Stimulated activated CD4-positive, alpha-beta T cell treated with anti-CD3 and anti-CD28 coated beads, Interleukin-2, amount 100 ng/mL, for 48 hours (primary cell): ENCODE data around the gene DGKA.
"Not testable (repeated sequence)": the region's sequence is repeated elsewhere in the genome, so short reads cannot be mapped to it uniquely, and the experiment has no call there.

Experiments used
- DNase-seq, 2 donors: peaks; one replicate each; pipeline ENCODE4 v3.0.0-alpha.2; 2020

The DGKA gene

DNA sequence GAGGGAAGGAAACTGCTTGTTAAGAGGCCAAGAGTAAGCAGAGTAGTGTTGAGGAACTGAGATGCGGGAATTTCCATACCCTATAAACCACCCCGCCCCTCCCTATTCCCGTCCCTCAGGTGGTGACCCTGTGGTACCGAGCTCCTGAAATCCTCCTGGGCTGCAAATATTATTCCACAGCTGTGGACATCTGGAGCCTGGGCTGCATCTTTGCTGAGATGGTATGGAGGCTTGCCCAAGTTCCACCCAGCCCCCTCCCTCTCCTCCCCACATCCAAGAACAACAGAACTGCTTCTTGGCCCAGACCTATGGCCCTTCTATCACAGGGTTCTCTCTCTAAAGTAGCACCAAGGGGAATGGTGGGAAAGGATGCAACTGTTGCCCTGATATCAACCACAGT, 38.4 kb downstream of the DGKA start:
- DNase-seq = no peak

DNA sequence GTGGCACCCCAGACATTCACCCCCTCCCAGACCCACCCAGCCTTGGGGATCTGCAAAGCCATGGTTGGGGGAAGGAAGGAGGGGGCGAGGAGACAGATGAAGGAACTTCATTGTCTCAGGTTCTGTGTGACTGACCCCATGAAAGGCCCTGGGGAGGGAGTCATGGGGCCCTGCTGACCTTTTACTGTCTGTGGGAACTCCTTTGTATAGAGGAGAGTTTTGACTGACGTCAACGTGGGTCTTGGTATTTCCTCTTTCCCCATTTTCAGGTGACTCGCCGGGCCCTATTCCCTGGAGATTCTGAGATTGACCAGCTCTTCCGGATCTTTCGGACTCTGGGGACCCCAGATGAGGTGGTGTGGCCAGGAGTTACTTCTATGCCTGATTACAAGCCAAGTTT, 39.8 kb downstream of the DGKA start:
- DNase-seq = no peak

GRCh38 chr12:55972042-55972441, 41.1 kb downstream of the DGKA start:
- no peak for DNase-seq

DNA sequence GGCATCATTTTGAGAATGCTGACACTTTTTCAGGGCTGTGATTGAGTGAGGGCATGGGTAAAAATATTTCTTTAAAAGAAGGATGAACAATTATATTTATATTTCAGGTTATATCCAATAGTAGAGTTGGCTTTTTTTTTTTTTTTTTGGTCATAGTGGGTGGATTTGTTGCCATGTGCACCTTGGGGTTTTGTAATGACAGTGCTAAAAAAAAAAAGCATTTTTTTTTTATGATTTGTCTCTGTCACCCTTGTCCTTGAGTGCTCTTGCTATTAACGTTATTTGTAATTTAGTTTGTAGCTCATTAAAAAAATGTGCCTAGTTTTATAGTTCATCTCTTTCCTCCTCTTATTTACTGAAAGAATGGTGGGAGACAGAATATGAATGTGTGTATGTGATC, 41.5 kb downstream of the DGKA start:
- DNase-seq = no peak

DNA sequence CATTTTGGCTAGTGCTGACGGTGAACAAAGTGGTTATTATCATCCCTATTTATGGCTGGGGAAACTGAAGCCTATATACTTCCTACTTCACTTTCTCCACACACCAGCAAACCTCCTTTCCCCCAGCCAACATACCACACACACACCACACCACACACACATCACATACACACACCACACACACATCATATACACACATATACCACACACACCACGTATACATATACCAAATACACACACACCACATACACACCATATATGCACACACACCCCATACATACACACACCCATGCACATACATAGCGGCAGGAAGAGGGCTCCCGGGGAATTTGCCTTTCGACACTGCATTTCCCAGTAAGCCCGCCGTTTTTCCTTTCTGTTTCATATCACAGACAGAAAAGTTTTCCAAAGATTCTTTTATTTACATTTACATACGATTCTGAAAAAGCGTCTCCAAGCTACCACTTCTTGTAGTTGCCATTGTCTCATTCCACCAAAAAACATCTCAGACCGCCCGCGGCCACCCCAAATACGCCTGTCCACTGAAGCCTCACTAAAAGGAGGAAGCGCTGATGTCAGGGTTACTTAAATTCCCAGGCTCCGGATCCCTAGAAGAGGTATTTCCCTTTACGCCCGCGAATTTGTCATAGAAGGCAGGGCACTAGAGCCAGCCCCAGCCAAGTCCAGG, 42.1 kb downstream of the DGKA start:
- DNase-seq = no peak

DNA sequence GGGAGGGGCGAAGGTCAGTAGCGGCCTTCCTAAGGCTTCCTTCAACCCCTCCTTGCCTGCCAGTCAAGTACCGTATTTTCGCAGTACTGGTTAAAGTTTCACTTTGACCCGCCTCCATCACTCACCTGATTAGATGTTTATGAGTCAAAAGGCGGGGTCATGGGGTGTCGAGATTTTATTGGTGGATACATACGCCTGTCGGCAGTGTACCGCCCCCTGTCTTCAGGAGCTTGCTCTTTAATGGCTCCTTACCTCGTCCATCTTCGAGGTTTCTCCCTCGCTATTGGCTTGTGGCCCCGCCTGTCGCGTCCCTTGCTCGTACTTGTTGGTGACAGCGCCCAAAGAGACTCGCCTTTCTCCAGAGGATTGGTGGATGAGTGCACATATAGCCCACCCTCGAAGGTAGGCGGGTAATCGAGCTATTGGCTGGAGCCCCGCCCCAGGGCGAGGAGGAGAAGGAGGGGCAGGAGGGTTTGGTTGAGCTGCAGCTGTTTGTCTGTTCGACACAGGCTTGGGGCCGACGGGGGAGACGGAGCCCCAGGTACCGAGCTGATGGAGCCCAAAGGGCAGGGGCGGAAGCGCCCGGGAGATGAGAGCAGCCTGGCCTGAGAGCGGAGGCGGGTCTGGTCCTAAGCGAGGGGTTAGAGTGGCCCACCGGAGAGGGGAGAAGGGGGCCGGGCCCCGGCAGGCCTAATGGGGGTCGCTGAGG, 42.8 kb downstream of the DGKA start, which contains the start of gene RAB5B:
RAB5B (plus strand) TSS at position 480 of the 709 bp plus-strand sequence. CDS start 12,883 bp downstream, outside the sequence.
- DNase-seq = peak; percentile 89 to 95

DNA sequence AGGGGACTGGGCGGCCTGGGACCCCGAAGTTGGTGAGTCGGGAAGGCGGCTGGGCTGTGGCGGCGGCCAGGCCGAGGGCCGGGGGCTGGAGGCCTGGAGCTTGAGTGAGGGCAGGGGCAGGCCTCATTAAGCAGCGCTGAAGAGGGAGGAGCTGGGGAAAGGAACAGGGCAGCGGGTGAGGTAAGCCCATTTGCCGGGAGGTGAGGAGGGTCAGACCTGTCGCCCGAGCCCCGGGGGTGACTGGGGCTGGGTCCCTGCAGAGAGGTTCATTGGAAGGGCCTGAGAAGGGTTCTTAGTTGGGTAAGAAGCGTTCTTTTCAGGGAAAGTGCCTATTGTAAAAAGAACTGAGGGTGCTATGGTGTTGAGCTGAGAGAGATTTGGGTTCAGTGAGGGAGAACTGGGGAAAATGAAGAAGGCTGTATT, 43.4 kb downstream of the DGKA start:
- peak; percentile 20 to 23 for DNase-seq

- DNase-seq = no peak
Measured at GRCh38 chr12:55978393-55978792, 47.4 kb downstream of the DGKA start.

DNA sequence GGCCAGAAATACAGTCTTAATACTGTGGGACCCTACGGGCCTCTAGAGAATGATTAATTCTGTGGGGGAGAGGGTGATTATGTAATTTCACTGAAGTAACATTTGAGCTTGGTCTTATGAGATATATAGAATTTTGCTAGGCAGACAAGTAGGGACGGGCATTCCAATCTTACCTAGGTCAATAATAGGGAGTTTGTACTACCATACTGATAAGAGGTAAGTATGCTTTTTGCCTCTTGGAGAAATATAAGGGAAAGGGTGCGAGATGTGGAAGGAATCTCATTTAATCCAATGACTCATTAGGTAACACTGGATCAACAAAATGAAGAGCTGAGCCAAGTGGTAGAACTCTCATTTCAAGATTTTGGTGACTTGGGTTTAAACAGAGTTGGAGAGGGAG, 48.1 kb downstream of the DGKA start:
- DNase-seq = no peak

- not testable (repeated sequence) for DNase-seq
Measured at GRCh38 chr12:55981882-55982281, 50.9 kb downstream of the DGKA start.

DNA sequence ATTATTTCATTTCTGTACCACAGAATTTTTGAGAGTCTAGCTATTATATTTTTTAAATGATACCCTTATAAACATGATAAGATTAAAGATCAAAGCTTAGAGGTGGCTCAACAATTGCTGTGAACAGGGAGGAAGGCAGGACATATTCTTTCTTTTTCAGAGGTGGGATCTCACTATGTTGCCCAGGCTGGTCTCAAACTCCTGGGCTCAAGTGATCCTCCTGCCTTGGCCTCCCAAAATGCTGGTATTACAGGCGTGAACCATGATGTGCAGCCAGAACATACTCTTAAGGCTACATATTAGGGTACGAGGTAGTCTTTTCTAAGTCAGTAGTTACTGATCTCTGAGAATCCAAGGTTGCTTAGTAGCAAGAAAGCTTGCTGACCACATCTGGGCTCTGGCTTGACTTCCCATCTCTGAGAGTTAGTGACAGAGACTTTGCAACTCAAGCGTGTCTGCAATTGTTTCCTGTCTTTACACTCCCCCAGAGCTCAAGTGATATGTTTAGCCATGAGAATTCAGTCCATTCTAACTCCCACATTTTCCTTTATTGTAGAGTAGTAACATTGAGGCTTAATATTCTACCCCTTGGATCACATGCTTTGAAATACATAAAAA, 51.5 kb downstream of the DGKA start:
- DNase-seq = no peak

DNA sequence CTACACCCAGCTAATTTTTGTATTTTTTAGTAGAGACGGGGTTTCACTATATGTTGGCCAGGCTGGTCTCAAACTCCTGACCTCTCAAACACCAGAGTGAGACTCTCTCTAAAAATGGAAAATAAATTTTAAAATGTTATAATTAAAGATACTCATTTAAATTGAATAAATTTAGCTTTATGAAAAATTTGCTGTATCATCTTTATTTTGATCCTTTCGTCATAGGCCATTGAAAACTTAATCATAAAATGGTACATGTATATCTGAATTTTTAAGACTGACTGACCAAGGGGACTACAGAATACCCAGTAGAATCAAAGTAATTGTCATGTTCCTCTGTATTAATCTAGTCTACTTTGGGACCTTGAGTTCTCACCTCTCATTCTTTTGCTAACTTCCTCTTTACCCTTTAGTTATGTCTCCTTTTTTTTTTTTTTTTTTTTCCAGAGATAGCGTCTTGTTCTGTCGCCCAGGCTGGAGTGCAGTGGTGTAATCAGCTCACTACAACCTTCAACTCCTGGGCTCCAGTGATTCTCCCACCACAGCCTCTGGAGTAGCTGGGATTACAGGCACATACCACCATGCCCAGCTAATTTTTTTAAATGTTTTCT, 52.4 kb downstream of the DGKA start:
- no peak for DNase-seq

DNA sequence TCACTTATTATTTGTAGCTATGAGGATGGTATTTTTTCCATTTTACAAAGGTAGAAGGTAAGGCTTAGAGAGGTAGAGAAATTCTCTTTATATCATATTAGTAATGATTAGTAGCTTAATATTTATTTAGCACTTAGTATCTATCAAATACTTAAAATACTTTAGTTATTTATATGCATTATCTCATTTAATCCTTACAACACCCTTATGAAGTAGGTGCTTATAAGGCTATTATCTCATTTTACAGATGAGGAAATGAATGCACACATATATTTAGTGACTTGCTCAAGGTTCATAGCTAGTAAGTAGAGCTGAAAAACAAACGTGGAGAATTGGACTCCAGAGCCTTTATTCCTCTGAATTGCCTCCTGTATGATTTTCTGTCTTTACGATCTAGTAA, 53.9 kb downstream of the DGKA start:
- no peak for DNase-seq

GRCh38 chr12:55985341-55985740, 54.4 kb downstream of the DGKA start:
- no peak for DNase-seq

- not testable (repeated sequence) for DNase-seq
Measured at GRCh38 chr12:55985976-55986375, 55.0 kb downstream of the DGKA start.

DNA sequence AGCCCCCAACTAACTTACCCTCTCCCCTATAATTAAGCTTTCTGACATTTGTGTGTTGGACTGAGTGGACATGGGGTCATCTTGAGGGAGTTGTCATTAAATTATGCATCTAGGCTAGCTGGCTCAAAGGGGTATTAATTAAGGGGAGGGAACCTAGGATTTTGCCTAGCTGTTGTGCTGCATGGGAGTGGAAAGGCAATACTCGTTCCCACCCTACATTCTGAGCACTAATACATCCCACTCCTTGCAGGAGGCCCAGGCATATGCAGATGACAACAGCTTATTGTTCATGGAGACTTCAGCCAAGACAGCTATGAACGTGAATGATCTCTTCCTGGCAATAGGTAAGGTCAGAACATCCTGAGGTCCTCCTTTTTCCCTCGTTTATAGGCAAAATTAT, 60.1 kb downstream of the DGKA start:
- DNase-seq = no peak

DNA sequence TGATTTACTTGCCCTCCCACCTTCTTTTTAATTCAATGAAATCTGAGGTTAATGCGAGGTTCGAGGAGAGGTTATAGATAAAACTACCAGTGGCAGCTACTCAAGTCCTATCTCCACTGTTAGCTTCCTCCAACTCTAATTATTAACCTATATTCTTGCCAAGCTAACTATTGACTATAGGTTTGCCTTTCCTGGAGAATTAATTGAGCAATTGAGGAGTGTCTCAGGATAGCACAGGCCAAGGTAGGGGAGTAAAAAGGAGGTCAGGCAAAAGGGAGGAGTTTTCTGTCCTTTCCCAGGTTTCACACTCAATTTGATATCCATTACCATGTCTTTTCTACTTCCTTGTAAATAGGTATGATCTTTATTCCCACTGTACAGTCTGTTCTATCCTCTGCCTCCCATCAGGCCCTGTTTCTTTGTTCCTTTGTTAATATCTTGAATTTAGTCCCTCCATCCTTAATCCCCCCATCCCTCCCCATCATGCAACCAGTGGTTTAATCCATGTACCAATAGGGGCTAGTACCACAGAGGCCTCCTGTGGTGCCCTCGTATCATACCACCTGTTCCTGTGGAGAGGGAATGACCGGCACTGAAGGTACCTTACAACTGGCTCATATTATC, 62.4 kb downstream of the DGKA start:
- no peak for DNase-seq

GRCh38 chr12:55995366-55995765, 64.4 kb downstream of the DGKA start:
- DNase-seq = no peak

DNA sequence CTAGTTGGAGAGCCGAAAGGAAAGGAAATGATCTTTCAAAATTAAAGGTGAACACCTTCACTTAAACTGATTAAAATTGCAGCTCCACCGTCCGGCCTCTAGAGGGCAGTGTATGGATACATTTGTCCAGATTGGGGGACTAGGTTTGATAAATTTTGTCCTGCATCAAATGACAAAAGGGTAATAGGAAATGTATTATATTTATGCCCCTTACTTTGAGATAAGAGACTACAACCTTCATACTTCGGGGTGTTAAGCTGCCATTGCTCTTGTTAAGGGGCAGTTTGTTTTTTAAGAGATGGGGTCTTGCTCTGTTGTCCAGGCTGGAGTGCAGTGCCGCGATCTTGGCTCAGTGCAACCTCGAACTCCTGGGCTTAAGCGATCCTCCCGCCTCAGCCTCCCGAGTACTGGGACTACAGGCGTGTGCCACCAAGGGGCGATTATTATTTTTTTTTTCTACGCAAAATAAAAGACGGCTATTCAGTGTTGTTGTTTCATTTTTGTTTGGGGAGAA, 65.3 kb downstream of the DGKA start:
- peak; percentile 63 to 69 for DNase-seq

- peak in 1 of 2 donors; percentile 26 for DNase-seq
Measured at GRCh38 chr12:55996715-55997534, 66.0 kb downstream of the DGKA start, which contains the start of gene SUOX. Gene SUOX (plus strand): TSS chr12:55997276. CDS start chr12:56002222, 4,946 bp downstream.

GRCh38 chr12:55997535-55997859, 66.5 kb downstream of the DGKA start:
- DNase-seq = no peak

DNA sequence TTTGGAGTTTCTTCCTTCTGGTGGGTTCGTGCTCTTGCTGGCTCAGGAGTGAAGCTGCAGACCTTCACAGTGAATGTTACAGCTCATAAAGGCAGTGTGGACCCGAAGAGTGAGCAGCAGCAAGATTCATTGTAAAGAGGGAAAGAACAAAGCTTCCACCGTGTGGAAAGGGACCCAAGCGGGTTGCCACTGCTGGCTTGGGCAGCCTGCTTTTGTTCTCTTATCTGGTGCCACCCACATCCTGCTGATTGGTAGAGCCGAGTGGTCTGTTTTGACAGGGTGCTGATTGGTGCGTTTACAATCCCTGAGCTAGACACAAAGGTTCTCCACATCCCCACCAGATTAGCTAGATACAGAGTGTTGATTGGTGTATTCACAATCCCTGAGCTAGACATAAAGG, 68.6 kb downstream of the DGKA start:
- not testable (repeated sequence) for DNase-seq
